A673 (cell line): ENCODE measurements around the gene OR10G6. TPM values are rescaled to one million over a fixed set of nuclear protein-coding genes. Genes with fewer than 3 reads are reported as not detected.

ENCODE experiments used
- BruUV-seq: library from RNA; stranded (reverse); fragments of 400-500 nt; replicated peaks from 2 replicates; lab custom pipeline; 2021; lab: Mats Ljungman, UMichigan
- CTCF ChIA-PET: fragments of 300-600 bp; sonication (Branson Sonifier 250); formaldehyde crosslinking; loops from one replicate; lab custom pipeline; 2022; ENCODE audit warnings: antibody characterized with exemption; lab: Charles Lee
- POLR2A ChIA-PET: fragments of 300-600 bp; sonication (Branson Sonifier 250); formaldehyde crosslinking; loops from one replicate; lab custom pipeline; 2022; ENCODE audit warnings: antibody characterized with exemption; ENCODE audit not compliant: low non-redundant PET; lab: Charles Lee
- DNase-seq: peaks from one replicate; pipeline ENCODE4 v3.0.0-alpha.2; 2015; ENCODE audit warnings: low spot score
- H3K27ac ChIP-seq: fragments of 200-600 bp; sonication (generic); 2 replicates; pipeline ENCODE4 v1.5.1; 2016; ENCODE audit warnings: mixed run types, low read depth, mild to moderate bottlenecking, mixed read lengths, antibody characterized with exemption, low read length; ENCODE audit not compliant: poor library complexity, severe bottlenecking
- H3K27me3 ChIP-seq: fragments of 200-600 bp; sonication (generic); replicated peaks from 2 replicates; pipeline ENCODE4 v1.6.1; 2017; ENCODE audit warnings: mixed run types, low read depth, mild to moderate bottlenecking, mixed read lengths, antibody characterized with exemption, low read length; ENCODE audit not compliant: insufficient read depth, poor library complexity
- H3K36me3 ChIP-seq: fragments of 200-600 bp; sonication (generic); 2 replicates; pipeline ENCODE4 v1.6.1; 2016; ENCODE audit warnings: mixed run types, mild to moderate bottlenecking, mixed read lengths, antibody characterized with exemption, low read length; ENCODE audit not compliant: insufficient read depth, poor library complexity, severe bottlenecking
- H3K4me1 ChIP-seq: fragments of 200-600 bp; sonication (generic); 2 replicates; pipeline ENCODE4 v1.6.1; 2017; ENCODE audit warnings: mixed run types, mild to moderate bottlenecking, mixed read lengths, antibody characterized with exemption, low read length; ENCODE audit not compliant: insufficient read depth, poor library complexity, severe bottlenecking
- H3K4me3 ChIP-seq: fragments of 200-600 bp; sonication (generic); 2 replicates; pipeline ENCODE4 v1.5.1; 2016; ENCODE audit warnings: low read depth, mixed run types, mild to moderate bottlenecking, mixed read lengths, low read length; ENCODE audit not compliant: poor library complexity, severe bottlenecking
- H3K9me3 ChIP-seq: fragments of 200-600 bp; sonication (generic); 2 replicates; pipeline ENCODE4 v1.6.1; 2016; ENCODE audit warnings: mixed run types, low read depth, mild to moderate bottlenecking, mixed read lengths, antibody characterized with exemption, low read length; ENCODE audit not compliant: poor library complexity, severe bottlenecking
- CTCF ChIP-seq: fragments of 300-800, 200-600 bp; sonication (generic); conservative IDR thresholded peaks from 2 replicates; pipeline ENCODE4 v1.5.1; 2017; ENCODE audit warnings: low read depth, mild to moderate bottlenecking, antibody characterized with exemption, low read length, moderate library complexity, mixed read lengths
- EZH2 ChIP-seq: fragments of 200-600 bp; sonication (generic); IDR thresholded peaks from 2 replicates; pipeline ENCODE4 v1.6.1; 2017; ENCODE audit warnings: borderline replicate concordance, low read depth, mild to moderate bottlenecking, mixed read lengths, antibody characterized with exemption, low read length; ENCODE audit not compliant: poor library complexity, severe bottlenecking
- intact Hi-C: fragments of 100-400 bp; cut with micrococcal nuclease; formaldehyde crosslinking; loops from one replicate; pipeline ENCODE4 v1.10.0; 2022; ENCODE audit not compliant: unreplicated experiment
- total RNA-seq: library from RNA; stranded (reverse); gene quantifications from 2 replicates; pipeline ENCODE4 v1.2.3, GENCODE V29; 2021

OR10G6 gene
- total RNA-seq, 1 experiment from 2014 or later = not detected

- no peaks in the 10 kb centered on the region for H3K27me3 ChIP-seq
- DNase-seq = no peak
- no peak overlapping the region for H3K27ac ChIP-seq
- no peaks in the 10 kb centered on the region for H3K4me1 ChIP-seq
- no peak overlapping the region for H3K4me3 ChIP-seq
- POLR2A ChIA-PET = interaction anchor here (0.6 kb wide), 1 partner anchor 427 kb away, joined by 3 read pairs; no protein-coding TSS in a partner anchor
- BruUV-seq = no TSS peak
- no peaks in the 10 kb centered on the region for H3K9me3 ChIP-seq
- TF ChIP-seq EZH2 (no peak), CTCF (no peak)
- H3K36me3 ChIP-seq = no peaks in the 10 kb centered on the region
- intact Hi-C loops = no loop called here
- CTCF ChIA-PET = no interaction called here
Observed at GRCh38 chr11:123945132-123945531, 49.8 kb downstream of the OR10G6 start.

Other genes with a start within 250 kb of the OR10G6 start
- not detected in 2 replicates for gene OR6X1, start 240.6 kb downstream of the OR10G6 start, total RNA-seq
- not detected in 2 replicates for gene OR6M1, start 188.8 kb downstream of the OR10G6 start, total RNA-seq
- not detected in 2 replicates for gene TMEM225, start 109.5 kb downstream of the OR10G6 start, total RNA-seq
- not detected in 2 replicates for gene OR8D4, start 93.0 kb downstream of the OR10G6 start, total RNA-seq
- gene OR4D5, start 55.5 kb downstream of the OR10G6 start, total RNA-seq = not detected in 2 replicates
- not detected in 2 replicates for gene OR6T1, start 51.3 kb downstream of the OR10G6 start, total RNA-seq
- not detected in 2 replicates for gene OR10S1, start 17.4 kb downstream of the OR10G6 start, total RNA-seq
- gene OR10G4, start 17.8 kb upstream of the OR10G6 start, total RNA-seq = not detected in 2 replicates
- gene OR10G9, start 27.9 kb upstream of the OR10G6 start, total RNA-seq = not detected in 2 replicates
- gene OR10G8, start 31.6 kb upstream of the OR10G6 start, total RNA-seq = not detected in 2 replicates
- not detected in 2 replicates for gene OR10G7, start 46.2 kb upstream of the OR10G6 start, total RNA-seq
- 11.2 and 12.8 TPM in 2 replicates for gene VWA5A, start 120.3 kb upstream of the OR10G6 start, total RNA-seq
- not detected in 2 replicates for gene OR10D3, start 188.2 kb upstream of the OR10G6 start, total RNA-seq
- gene OR8G1, start 245.9 kb upstream of the OR10G6 start, total RNA-seq = not detected in 2 replicates